ENCODE measurements around the gene GHRHR.
A peak's percentile ranks its signal among the peaks of the same experiment; 100 is the strongest.

GHRHR gene

DNA sequence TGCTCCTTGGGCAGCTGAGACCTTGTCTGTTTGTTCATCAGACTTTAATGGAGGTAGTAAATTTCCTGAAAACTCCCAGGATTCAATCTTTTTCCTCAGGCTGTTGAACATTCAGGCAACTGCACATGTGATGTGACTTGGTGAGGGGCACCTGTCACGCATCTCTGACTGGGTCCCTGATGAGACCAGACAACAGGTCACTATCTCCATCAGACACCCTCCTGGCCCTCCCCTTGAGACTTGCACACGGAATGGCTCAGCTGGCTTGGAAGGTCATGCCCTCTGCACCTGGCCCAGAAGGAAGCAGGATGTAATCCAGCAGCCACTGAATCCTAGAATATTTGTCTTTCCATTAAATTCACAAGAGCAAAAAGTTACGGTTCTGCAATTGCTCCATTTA is 36.2 kb upstream of the GHRHR start:
- no peak for DNase-seq

DNA sequence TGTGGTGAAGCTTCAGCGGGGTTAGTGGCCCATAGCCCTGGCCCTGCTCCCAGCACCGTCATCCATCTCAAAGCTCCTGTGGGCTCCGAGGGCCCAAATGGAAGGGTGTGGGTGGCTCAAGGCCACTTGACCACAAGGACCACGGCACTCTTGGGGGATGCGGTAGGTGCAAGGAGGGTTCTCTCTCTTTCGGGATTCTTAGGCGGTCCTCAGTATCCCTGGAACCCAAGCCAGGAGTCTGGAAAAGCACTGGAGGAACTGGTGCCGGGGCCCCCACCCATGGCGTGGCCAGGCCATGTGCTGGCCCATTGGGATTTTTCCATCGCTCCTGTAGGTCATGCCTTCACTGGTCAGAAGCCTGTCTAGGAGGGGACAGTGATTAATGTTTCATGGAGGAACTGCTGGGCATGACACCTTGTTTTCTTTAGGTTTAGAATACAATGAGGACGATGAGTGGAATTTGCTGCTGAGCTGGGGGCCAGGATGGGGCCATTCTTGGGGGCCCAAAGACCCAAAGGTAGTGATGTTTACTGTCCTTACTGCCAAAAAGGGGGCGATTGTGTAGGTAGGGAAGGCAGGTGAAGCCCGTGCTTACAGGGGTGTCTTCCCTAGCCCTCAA is 35.4 kb upstream of the GHRHR start:
- DNase-seq = no peak

DNA sequence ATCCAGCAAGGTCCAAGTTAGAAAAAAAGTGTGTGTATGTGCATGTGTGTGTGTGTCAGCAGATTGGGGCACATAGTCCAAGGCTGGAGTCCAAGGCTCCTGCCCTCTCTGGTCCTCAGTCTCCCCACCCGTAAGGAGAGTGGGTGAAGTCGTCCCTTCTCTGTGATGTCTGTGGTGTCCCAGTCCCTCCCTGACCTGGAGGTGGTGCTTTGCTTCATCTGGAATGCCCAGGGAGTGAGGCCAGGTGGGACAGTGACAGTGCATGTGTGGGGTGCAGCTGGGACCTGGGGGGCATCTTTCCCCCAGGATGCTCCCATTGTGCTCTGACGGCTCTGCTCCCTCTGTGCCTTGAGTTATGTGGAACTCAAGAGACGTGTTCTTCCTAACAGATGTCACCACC is 34.1 kb upstream of the GHRHR start:
- DNase-seq = no peak

DNA sequence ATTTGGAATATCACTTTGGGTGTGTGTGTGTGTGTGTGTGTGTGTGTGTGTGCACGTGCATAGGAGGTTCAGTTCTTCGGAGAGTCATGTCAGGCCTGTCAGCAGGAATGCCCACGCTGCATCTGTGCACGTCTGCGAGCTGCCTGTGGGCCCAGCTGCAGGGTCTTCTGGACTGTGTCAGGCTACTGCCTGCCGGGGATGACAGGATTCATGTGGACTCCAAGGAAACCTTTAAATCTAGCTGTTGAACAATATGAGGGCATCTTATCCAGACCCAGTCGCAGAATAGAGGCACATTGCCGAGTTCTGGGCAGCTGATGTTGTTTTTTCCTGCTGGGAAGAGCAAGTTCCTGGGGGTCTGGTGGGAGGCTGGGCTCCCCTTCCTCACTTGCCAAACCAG is 33.1 kb upstream of the GHRHR start:
- no peak for DNase-seq

DNA sequence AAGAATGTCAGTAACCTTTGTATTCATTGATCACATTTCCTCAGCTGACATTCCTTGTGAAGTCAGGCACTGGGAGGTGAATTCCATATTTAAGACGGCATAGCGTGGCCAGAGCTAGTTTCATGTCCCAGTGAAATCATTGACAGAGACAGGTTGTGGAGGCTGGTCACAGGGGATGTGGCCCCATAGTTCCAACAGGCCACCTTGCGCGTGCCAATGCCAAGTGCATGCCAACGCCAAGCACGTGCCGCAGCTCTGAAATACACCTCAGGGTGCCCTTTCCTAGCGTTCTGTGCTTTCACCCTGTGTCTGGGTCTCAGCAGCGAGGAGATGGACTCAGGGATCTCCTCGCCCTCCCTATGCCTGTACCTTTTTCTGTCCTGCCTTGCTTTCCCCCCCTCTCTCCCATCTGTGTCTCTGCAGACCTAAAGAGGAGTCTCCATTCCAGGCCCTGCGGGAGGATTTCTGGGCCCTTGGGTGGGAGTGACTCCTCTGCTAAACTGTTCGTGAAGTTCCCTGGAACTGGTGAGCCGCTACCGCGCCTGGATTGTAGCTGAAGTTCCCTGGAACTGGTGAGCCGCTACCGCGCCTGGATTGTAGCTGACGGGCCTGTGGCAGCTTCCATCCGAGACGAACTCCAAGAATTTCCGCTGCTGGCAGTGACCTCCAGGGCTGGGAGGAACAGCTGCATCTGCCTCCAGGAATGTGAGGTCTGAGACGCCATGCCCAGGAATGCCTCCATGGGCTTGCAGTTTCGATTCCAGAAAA is 32.4 kb upstream of the GHRHR start:
- DNase-seq = no peak

DNA sequence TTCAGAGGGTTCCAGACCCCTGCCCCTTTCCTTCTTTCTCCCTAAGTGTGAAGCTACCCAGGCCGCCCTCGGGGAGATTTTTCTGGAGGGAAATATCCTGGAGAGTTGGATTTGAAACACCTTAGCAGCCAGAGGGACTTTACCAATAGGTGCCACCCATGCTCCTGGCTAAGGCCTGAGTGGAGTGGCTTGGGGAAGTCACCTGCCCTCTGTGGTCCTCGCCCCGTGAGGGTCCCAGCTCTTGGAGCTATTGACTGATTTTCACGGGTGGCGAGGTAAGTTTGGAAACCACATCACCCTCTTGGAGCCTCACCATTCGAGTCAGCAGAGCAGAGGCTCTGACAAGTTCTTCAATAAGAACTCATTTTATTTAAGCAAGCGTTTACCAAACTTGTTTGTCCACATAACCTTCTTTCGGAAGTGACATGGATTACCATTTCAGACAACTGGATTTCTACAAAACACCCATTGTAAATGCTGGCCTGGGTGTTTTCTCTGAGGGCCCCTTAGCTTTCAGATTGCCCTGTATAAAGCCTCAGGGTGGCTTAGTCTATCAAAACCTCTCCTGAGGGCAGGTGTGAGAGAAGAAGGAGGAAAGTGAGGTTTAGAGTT is 31.7 kb upstream of the GHRHR start:
- DNase-seq = no peak

DNA sequence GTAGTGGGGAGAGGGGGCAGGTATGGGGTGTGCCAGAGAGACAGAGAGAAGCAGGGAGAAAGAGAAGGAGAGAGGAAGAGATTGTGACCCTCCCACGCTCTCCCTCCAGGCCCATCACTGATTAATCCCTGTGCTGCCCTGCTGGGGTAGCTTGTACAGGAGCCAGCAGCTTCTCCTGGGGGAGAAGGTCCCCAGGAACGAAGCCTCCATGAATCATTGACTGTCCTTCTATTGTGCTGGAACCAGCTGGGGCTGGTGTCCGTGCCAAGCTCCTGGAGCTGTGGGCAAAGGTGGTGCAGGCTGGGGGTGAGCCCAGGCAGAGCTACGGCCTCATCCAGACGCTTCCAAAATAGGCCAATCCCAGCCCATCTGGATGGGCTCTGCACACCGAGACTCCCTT is 31.2 kb upstream of the GHRHR start:
- no peak for DNase-seq

DNA sequence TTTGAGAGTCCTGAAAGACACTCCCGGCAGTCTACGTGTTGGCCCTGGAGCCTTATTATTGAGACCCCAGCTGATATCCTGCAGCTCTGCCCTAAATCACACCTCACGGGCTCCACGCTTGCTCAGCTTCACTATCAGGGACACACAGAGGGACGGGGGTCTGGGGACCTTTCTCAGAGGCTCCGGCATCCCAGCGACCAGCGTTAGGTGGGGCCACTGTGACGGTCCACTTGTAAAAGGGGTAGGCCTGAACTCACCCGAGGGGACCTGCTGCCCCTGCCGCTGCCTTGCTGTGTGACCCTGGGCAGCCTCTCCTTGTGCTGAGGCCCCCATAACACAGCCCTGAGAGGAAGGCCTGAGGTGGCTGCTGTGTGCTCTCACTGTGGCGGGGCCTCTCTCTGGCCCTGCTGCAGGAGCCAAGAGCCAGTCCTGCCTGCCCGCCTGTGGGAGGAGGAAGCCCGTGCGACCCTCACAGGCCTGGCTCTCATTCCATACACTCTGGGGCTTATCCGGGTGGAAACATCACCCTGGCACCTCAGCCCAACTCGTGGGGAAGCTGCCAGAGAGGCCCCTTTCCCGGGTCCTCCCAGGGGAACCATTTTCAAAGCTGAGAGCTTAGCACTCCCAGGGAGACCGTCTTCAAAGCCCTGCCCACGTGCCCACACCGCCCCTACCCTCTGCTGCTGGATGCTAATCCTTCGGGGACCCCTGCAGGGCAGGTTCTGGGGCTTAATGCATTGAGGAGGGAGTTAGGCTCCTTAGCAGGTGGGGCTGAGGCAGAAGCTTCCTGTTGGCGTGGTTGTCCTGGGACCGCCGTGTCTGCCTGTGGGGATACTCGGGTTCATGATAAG is 30.4 kb upstream of the GHRHR start:
- no peak for DNase-seq

DNA sequence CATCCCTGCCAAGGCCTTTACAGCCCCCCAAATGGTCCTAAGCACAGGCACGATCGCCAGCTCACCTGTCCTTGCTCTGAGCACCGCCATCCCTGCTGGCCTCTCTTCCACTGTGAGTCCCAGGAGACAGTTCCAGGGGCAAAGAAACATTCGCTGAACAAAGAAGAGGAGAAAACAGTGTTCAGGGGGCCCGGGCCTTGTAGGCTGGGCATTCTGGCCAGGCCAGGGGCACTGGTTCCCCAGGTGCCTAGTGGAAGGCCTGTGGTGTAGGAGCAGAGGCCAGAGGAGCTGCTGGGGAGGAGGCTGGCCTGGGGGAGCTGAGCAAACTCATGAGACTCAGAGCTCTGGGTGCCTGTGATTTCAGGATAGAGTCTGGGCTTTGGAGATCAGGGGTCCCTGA is 29.5 kb upstream of the GHRHR start:
- no peak for DNase-seq

DNA sequence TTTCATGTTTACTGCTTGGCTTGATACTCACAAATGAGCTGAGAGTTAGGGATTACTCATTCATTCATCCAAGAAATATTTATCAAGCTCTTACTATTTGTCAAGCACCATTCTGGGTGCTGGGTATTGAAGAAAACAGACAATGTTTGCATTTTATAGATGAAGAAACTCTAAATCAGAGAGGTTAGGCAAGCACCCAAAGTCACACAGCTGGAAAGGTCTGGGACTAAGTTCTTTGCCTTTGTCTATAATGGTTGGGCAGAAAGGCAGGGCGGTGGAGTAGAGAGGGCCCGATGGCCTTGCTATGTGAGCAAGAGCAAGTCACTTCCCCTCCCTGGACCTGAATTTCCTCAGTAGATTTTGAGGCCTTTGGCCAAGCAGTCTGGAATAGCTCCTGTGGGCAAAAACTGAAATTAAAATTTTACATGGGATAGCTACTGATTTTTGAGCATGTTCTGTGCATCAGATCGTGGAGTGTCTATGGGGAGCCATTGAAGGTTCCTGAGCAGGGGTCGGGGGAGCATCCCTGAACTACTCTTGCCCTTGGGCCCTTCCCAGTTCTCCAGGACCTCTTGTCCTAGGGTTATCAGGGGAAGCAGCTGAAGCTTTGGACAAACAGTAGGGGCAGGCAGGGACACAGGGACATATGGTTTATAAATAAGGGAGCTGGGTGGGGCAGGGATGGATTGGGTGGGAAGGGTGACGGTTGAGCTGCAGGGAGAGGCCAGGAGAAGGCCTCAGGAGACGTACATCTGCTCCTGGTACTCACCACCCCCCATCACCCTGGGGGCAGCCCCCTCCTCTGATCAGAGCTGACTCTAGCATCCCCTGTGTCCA is 28.8 kb upstream of the GHRHR start:
- no peak for DNase-seq

DNA sequence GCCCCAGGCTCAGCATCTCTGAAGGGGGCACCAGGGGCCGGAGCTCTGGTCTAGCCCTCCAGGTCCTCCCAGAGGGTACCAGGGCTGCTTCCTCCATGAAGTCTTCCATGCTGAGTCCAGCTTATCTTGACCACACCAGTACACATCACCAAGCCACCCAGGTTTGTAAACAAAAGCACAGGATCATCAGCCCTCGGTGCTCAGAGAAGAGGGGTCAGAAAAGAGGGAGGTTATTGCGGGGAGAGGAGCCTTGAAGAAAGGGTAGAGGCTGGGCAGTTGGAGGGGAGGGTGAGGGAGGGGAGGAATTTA is 28.2 kb upstream of the GHRHR start:
- DNase-seq = no peak

DNA sequence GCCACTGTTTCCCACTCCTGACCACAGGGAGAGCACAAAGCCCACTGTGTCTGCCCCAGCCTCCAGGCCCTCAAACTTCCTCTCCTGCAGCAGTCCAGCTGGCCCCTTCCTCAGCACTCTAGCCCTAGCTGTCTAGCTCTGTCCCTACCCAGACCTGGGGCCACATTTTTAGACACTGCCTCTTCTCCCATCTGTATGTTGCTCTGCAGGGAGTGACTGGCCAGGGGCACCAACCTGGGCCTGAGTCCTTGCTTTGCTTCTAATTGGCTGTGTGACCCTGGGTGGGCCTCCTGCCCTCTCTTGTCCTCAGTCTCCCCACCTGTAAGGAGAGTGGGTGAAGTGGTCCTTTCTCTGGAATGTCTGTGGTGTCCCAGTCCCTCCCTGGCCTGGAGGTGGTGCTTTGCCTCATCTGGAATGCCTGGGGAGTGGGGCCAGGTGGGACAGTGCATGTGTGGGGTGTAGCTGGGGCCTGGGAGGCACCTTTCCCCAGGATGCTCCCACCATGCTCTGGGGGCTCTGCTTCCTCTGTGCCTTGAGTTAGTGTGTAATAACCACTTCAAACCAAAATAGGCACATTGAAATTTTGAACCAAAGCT is 27.0 kb upstream of the GHRHR start:
- no peak for DNase-seq

DNA sequence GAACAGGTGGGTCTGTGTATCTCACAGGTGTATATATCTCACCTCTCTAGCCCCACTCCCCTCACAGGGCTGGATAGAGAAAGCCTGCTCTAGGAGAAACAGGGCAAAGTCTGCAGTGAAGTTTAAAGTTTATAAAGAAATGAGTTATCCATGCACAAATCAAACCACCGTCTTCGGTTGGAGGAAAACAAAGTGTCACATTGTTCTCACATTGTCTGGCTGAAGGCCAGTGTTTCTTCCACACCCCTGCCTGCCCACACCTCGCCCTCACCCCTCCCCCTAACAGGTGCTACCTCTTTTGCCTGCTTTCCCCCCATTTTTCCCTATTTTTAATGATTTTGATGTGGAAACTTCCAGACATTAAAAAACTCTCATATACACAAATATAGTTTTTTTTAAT is 26.3 kb upstream of the GHRHR start:
- DNase-seq = no peak

DNA sequence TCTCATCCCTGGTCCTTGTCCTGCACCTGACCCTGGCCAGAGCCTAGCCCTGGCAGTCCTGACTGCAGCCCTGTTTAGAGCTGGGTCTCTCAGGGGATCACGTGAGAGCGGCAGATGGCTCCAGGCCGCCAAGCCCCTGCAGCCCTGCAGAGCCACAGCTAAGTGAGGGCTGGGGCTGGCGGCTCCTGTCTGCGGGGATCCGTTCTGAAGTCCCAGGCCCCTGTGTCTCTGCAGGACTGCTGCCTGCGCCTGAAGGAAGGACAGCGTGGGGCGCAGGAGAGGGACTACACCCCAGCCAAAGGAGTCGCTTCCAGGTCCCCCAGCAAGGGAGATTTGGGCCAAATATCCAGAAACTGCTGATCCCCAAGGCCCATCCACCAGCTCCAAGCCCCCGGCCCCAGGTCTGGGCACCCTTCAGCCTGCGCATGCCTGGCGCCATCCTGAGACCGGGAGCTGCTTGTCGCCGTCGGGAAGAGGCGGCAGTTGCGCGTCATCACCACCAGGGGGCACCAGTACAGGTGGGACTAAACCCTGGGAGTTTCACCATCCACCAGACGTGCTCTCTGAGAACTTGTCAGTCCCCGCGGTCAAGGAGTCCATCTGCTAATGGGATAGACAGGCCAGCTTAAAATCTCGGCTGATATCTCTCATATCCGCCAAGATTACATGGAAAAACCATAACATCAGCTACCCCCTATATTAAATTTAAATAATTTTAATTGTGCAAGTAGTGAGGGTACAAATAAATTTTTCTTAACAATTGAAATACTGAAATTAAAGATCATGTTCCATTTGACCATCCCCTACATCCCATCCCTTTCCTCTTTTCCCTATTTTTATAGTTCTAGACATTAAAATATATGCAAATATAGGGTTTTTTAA is 25.1 kb upstream of the GHRHR start:
- peak in 44 of 58 donors; percentile 14 to 74 (median 38) for DNase-seq

DNA sequence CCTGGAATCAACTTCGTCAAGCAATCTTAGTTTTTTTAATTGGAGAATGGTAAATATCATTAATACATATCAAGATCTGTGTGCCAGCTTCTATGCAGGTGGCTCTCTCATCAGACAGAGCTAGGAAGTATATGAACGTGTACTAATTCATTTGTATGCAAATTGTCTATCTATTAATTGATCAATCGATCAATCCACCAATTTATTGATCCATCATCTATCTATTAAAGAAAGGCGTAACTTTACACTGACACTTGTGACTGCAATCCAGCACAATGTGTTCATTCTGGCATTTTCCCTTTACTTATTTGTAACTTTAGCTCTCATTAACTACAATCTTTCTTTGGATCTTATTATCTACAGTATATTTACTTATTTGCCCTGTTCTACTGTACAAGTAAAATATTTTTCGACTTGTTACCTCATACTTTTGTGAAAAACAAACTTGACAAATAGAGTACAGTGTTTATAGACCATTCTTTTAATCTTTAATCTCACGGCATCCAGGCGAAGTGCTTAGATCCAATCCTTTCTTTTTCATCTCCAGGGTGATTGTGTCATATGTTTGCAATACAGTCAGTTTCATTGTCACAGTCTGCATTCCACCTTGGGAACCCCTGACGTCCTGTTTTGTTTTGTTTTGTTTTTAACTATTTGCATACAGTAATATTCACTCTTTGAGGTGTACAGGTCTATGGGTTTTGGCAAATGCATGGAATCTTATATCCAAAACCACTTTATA is 22.0 kb upstream of the GHRHR start:
- no peak for DNase-seq

DNA sequence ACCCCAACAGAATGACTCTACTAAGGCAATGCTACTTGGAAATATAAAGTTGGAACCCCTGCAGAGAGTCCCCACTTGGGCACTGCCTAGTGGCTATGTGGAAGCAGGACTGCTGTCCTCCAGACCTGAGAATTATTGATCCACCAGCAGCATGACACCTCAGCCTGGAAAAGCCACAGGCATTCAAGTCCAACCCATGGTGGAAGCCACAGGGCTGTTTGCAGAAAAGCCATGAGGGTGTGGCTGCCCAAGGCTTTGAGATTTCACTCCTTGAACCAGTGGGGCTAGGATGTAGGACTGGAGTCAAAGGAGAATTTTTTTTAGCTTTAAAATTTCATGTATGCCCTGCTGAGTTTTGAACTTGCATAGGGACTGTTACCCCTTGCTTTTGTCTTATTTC is 13.6 kb upstream of the GHRHR start:
- no peak for DNase-seq

DNA sequence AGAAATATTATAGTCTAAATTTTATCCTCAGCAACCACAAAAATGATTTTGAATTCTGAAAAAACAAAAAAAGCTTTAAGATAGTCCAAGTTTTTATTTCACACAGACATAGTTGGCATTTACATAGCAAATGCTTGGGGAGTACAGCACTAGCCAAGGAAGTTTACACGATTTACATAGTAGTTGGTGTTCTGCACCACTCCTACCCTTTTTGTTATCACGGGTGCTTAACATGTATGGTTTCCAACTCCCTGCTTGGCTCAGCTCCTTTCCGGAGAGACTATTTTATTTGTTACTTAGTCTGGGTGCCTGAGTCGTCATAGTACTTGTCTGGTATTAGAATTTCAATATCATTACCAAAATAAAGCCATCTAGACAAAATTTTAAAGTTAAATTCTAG is 8.8 kb upstream of the GHRHR start:
- no peak for DNase-seq

DNA sequence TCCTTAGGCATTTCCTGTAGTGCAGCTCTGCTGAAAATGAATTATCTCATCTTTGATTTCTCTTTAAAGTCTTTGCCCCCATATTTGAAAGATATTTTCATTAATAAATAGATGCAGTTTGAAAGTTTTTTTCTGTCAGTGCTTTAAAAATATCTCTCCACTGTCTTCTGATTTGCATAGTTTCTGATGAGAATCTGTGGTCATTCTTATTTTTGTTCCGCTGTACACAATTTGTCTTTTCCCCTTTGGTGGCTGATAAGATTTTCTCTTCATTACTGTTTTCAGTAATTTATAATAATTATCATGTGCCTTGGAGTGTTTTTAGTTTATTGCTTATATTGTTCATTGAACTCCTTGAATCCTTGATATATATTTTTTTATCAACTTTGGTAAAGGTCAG is 7.0 kb upstream of the GHRHR start:
- no peak for DNase-seq

DNA sequence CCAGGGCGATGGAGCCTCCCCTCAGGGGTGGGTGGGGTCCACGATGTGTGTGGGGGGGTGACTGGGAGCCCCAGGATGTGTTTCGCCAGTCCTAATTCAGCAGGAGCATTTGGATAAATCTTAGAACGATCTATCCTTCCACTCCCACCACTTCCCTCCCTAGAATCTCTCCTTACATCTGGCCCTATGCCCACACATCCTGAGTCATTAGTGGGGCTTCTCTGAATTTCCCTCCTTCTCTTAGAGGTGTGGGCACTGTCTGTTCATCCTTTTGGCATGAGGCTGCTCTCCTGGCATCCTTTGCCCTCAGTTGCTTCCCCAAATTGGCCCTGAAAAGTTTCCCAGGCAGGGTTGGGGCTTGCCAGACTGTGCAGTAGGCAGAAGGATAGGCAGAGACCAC is 1.6 kb downstream of the GHRHR start:
- peak in 1 of 58 donors; percentile 4 for DNase-seq

Data from anterior cingulate cortex (tissue), 58 donors.